Adipose tissue (tissue), 3 donors: ENCODE data around the gene PTCD2. TPM values are rescaled to one million over a fixed set of nuclear protein-coding genes. Genes with fewer than 3 reads are reported as not detected.

Experiments used
- polyA plus RNA-seq, 3 donors: library from polyadenylated mRNA; stranded (reverse); fragments of 200-250 nt; gene quantifications; one replicate each; pipeline ENCODE4 v1.2.3, GENCODE V29; 2013
- donor health status: healthy with polysubstance abuse.
- donor health status: Bipolar disorder and iron deficiency.
- donor health status: healthy.

The PTCD2 gene
- polyA plus RNA-seq, 3 donors: 1.9 to 5.7 (median 3.4) TPM

Other genes starting within 250 kb of the PTCD2 start
- 10 to 100 TPM in 2 of 3 donors, 1 to 10 TPM in 1; 1.4 to 21.9 (median 11.3) TPM for gene MAP1B, start 212.9 kb upstream of the PTCD2 start, polyA plus RNA-seq
- gene MRPS27, start 133 bp upstream of the PTCD2 start, polyA plus RNA-seq: 10 to 100 TPM; 17.5 to 32.1 (median 28.3) TPM
- gene ZNF366, start 187.0 kb downstream of the PTCD2 start, polyA plus RNA-seq: 1 to 10 TPM in 2 of 3 donors, under 1 TPM in 1; 0.82 to 3.3 (median 1.5) TPM